Fibroblast of lung (primary cell): ENCODE data around the gene DLD.
"Not testable (repeated sequence)": the region's sequence is repeated elsewhere in the genome, so short reads cannot be mapped to it uniquely, and the experiment has no call there.

ENCODE experiments used
- EZH2 ChIP-seq: IDR thresholded peaks from 2 replicates; pipeline ENCODE4 v1.5.1; 2012; ENCODE audit warnings: low read length, control low read depth, mild to moderate bottlenecking; ENCODE audit errors: missing control alignments
- TF ChIP-seq, protein P1 (sequence below), 2 donors: IDR thresholded peaks in 1 of 2; conservative IDR thresholded peaks in 1 of 2; 1 replicate in 1 of 2; 2 replicates in 1 of 2; pipeline ENCODE4 v1.5.1; 2011 to 2012; ENCODE audit warnings: low read length in 2 of 2, control low read depth in 1 of 2, inconsistent platforms in 1 of 2, low read depth in 1 of 2, mild to moderate bottlenecking in 1 of 2

DNA sequence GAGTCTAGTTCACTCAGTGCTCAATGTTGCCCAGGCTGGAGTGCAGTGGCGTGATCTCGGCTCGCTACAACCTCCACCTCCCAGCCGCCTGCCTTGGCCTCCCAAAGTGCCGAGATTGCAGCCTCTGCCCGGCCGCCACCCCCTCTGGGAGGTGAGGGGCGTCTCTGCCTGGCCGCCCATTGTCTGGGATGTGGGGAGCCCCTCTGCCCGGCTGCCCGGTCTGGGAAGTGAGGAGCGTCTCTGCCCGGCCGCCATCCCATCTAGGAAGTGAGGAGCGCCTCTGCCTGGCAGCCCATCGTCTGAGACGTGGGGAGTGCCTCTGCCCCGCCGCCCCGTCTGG lies 43.2 kb upstream of the DLD start:
- TF ChIP-seq, protein P1, sequence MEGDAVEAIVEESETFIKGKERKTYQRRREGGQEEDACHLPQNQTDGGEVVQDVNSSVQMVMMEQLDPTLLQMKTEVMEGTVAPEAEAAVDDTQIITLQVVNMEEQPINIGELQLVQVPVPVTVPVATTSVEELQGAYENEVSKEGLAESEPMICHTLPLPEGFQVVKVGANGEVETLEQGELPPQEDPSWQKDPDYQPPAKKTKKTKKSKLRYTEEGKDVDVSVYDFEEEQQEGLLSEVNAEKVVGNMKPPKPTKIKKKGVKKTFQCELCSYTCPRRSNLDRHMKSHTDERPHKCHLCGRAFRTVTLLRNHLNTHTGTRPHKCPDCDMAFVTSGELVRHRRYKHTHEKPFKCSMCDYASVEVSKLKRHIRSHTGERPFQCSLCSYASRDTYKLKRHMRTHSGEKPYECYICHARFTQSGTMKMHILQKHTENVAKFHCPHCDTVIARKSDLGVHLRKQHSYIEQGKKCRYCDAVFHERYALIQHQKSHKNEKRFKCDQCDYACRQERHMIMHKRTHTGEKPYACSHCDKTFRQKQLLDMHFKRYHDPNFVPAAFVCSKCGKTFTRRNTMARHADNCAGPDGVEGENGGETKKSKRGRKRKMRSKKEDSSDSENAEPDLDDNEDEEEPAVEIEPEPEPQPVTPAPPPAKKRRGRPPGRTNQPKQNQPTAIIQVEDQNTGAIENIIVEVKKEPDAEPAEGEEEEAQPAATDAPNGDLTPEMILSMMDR (conservative IDR thresholded peaks at IDR 0.05 in 1 of 2, IDR thresholded peaks at IDR 0.05 in 1 of 2; ENCODE audit: low read depth in 1 of 2, low read length in 2 of 2), result not testable (repeated sequence)
- TF ChIP-seq EZH2, result not testable (repeated sequence)
